HG03378 (cell line): ENCODE data around the gene PEX14.
"Not testable (repeated sequence)": the region's sequence is repeated elsewhere in the genome, so short reads cannot be mapped to it uniquely, and the experiment has no call there.

Experiments
- ATAC-seq: cut with Tn5 transposase; IDR thresholded peaks from one replicate; pipeline ENCODE4 v1.9.1; 2021; ENCODE audit warnings: mild to moderate bottlenecking, moderate library complexity; ENCODE audit not compliant: unreplicated experiment

Gene PEX14

DNA sequence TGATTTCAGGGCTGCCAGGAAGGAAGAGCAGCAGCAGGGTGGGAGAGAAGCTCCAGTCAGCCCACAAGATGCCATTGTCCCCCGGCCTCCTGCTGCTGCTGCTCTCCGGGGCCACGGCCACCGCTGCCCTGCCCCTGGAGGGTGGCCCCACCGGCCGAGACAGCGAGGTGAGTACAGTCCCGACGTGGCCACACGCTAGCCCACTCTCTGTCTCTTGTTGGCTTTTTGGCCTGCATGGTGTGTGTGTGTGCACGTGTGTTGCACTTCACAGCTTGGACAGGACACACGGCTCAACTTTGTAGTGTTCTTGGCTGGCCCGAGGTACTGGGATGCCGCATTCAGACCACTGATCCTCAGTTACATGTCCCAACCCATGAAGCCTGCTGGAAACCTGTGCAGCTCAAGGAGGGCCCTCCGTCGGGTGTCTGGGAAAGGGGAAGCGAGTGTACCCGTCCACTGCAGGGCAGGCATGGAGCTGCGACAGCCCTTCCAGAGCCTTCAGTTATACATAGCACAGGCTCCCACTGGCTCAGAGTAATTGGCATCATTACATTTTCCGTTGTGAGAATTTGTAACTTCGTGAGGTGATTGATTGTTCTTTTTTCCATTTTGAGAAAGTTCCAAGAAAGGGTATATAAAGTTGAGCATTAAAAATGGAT, 24.5 kb upstream of the PEX14 start:
- ATAC-seq: no peak

DNA sequence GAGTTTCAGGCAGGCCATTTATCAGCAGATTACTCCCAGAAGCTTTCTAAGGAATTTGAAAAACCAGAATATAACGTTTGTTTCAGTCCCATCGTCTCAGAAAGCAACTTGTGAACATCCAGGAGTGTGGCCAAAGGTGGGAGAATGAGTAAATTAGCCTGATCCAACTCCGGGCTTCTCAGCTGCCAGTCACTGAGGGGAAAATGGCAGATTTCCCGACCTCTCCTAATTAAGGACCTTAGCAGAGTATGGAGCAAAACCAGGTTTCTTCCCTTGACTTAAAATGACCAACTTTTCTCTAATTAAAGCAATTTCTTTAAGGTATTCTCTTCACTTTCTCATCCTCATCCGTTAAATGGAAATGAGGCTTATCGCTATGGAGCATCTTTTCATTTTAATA, 23.9 kb upstream of the PEX14 start:
- no peak for ATAC-seq

DNA sequence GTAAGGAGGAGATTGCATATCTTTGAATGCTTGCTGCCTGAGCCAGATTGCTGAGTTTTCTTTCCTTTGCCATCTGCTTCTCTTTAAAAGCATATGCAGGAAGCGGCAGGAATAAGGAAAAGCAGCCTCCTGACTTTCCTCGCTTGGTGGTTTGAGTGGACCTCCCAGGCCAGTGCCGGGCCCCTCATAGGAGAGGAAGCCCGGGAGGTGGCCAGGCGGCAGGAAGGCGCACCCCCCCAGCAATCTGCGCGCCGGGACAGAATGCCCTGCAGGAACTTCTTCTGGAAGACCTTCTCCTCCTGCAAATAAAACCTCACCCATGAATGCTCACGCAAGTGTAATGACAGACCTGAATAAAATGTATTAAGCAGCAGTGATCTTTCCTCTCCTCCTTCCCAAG, 23.5 kb upstream of the PEX14 start:
- no peak for ATAC-seq

DNA sequence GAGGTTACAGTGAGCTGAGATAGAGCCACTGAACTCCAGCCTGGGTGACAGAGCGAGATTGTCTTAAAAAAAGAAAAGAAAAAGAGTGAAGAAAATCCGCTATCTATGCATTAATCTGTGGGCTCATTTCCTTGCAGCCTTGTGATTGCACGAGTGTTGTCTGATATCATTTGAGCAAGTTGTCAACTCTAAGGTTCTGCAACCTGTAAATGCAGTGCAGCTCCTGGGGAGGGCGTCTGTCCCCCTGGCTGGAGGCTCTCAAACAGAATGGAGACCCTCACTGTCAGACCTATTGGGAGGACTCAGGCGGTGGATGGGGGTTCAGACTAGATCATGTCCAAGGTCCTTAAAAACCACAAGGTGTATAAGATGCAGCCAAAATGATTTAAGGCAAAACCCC, 18.7 kb upstream of the PEX14 start:
- ATAC-seq: no peak

DNA sequence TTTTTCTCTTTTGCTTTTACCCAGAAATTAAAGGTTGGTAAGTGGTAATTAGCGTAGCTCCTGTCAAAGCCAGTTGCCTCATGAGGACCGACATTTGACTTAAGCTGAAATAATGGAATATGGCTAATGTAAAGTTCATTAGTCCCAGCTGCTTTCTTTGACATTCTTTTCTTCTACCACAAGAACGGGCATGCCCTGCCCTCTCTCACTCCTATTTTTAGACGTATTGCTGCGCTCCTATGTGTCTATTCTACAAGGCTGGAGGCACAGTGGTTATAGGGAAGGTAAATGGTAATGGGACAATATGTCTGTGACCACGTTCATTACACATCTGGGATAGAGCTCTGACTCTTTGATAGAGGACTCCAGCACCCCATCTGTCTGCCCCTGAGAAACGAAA, 18.1 kb upstream of the PEX14 start:
- no peak for ATAC-seq

DNA sequence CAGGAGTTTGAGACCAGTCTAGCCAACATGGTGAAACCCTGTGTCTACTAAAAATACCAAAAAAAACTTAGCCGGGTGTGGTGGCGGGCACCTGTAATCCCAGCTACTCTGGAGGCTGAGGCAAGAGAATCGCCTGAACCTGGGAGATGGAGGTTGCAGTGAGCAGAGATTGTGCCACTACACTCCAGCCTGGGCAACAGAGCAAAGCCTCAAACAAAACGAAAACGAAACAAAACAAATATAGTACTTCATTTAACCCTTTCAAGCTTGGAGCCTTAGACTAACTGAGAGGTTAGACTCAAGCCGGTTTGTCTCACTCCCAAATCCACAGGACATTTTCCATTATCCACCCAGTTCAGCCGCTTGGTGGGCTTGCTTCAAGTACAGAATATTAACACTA, 17.3 kb upstream of the PEX14 start:
- not testable (repeated sequence) for ATAC-seq

DNA sequence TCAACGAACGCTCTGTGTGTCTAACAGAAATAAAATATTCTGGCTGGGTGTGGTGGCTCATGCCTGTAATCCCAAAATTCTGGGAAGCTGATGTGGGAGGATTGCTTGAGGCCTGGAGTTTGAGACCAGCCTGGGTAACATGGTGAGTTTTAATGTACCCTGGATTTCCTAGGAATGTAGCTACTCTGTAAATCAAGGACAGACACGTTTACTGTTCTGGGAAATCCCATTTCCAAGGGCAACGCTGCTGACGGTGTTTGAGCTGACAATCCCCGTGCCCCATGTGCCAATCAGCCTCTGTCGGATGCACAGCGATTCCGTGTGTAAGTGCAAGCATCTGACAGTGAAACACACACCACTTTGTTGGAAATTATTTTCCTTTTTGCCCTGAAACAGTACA, 16.9 kb upstream of the PEX14 start:
- no peak for ATAC-seq

DNA sequence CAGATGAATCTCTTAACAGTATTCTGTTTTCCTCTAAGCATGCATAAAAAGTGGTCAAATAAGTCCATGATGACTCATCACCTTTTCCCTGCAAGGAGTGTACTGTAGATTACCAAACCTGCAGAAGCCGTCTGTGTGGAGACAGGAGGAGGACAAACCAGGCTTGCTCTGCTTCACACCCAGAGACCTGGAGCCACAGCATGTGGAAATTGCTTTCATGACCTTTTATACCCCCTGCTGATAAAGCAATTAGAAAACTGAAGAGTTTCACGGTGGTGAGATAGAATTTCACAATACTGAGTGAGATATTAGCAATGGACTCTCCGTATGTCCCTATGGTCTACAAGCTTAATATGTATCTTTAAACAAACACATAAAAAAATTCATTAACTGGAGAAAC, 15.6 kb upstream of the PEX14 start:
- ATAC-seq: no peak

DNA sequence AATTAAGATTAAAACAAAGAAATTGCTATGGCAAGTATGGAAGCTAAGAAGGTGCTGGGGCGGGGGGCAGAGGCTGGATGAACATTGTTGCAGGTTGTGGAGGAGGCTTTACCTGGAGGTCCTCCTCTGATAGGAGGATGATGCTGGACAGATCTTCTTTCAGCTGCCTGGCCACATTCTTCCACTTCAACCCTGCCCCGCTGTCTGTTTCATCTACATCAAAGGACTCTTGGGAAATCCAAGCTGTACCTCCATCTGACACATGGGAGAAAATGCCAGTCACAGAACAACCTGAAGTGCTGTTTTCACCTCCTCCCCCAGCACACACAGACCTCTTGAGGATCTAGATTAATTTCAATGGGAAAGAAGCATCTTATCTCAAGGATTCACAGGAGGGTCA, 7.7 kb upstream of the PEX14 start:
- ATAC-seq: no peak

DNA sequence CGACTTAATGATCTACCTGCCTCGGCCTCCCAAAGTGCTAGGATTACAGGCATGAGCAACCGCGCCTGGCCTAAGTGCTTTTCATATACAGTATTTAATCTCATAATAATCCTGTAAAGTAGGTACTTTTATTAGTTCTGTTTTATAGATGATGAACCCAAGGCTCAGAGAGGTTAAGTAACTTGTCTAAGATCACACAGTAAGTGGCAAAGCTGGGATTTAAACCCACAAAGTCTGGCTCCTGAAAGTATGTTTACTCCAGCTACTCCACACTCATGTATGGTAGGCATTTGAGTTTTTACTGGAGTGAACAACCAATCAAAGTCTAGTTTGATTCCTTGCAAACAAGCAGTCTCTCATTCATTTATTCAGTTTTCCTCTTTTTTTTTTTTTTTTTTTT, 4.7 kb upstream of the PEX14 start:
- no peak for ATAC-seq

DNA sequence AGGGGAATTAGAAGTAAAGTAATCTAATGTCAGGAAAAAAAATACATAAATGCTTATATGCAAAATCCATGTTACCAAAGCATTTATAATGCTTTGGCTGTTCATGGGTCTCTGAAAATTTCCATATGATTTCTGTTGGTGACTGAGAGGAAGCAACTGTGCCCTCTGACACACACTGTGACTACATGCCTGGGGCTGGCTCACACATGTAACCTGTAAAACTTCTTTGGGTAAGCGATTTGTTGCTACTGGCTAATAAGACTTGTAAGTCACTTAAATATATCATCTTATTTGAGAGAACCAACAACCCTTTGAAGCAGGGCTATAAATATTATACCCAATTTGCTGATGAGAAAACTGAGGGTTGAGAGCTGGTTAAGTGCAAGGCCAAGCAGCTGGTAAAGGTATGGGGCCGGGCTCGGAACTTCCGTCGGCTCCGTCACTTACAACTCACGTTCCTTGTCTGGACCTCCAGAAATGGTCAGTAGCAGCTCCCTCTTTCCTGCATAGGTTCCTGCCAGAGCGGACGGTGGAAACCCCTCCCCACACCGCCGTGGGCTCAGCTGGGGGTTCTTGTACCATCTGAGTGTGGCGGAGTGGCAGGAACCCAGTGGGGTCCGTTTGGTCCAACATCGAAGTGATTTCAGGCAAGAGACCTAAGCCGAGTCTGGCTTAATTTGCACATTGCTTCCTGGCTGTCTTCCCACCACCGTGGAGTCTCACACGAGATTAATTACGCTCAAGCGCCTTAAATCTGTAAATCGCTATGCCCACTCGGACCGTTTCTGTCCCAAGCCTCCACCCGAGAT, 3.1 kb upstream of the PEX14 start:
- ATAC-seq: no peak

DNA sequence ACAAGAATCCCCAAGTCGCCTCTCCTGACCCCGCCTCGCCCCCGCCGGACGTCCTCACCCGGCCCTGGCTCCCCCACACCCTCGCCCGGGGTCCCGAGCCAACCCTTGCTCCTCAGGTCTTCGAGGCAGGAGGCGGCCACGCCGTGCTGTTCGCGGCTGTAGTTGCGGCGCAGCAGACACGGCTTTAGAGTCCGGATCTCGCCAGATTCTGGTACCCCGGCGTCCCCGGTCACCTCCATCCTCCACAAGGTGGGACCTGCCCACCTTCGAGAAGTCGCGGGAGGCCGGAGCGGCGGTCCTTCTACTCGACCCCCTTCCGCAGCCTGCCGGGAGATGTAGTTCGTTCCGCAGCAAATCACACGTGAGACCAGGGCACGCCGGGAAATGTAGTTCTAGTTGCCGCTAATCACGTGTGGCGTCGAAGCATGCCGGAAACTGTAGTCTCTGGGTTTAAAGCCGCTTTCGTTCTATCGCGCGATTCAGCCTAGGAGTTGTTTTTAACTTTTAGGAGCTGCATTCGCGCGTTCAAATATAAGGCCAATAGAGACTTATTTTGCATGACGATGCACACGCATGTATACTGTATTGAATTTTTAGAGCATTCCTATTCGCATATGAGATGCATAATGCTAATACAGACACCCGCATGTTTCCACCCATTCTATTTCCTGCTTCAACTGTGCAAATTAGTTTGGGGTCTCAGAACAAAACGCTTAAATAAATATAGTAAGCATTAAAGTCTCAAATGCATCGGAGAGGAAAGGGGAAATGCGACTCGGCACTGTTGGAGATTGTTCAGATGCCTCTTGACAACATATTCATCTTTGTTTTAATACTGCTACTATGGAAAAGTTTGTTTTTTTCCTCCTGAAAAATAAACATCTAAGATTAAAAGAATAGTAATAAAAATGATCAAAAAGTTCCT, 2.3 kb upstream of the PEX14 start, which contains the start of gene DFFA:
Gene DFFA, minus strand, starts transcription at position 310 of the 925 bp plus-strand sequence. Its CDS starts 71 bp downstream, at position 239.
- peak; percentile 76 for ATAC-seq

DNA sequence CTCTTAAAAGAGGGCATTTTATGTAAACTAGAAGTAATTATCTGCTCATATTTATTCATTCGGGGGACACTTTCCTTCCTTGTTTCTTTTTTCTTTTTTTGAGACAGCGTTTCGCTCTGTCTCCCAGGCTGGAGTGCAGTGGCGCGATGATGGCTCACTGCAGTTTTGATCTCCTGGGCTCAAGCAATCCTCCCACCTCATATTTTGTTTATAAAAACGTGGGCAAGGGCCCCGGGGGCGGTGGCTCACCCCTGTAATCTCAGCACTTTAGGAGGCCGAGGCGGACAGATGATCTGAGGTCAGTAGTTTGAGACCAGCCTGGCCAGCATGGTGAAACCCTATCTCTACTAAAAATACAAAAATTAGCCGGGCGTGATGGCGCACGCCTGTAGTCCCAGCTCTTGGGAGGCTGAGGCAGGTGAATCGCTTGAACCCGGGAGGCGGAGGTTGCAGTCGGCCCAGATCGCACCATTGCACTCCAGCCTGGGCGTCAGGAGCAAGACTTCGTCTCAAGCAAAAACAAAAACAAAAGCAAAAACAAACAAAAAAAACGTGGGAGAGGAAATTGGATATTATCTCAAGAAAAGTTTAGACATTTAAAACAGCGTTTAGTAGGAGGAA, 1.5 kb upstream of the PEX14 start:
- ATAC-seq: no peak

DNA sequence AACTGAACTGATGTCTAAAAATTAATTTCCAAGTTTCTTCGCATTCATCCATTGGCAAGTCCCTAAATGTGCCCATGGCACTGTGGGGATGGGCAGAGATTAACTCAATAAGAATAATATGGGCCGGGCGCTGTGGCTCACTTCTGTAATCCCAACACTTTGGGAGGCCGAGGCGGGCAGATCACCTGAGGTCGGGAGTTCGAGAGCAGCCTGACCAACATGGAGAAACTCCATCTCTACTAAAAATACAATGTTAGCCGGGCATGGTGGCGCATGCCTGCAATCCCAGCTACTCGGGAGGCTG, 489 bp upstream of the PEX14 start:
- not testable (repeated sequence) for ATAC-seq

DNA sequence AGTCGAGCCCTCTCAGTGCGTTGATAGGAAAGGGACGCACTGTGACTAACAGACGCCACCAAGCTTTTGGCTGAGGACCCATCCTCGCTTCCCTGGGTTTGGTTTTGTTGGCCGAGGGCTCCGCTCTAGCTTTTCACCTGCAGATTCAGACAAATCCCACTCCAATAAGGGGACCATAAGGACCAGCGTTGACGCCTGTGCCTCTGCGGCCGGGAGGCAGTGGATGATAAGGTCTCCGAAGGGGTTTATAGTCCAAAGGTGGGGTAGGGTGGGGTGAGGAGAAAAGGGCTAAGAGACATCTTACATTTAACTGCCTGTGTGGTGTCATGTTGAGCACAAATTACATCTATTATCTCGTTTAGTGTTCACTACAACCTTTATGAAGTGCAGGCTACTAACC, 760 bp downstream of the PEX14 start:
- peak; percentile 2 for ATAC-seq

DNA sequence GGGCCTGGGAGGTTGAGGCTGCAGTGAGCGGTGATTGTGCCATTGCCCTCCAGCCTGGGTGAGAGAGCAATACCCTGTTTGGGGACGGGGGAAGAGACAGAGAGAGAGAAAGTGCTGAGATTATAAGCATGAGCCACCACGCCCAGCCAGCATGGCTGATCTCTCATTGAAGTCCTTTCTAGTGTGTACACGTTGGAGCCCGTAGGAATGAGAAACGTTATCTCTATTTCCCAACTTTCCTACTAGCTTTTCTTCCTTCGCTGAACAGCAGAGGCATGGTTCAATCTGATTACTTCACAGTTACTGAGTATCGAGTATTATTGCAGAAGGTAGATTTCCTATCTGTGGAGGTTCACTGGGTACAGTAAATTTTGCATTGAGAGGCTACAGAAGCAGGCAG, 4.5 kb downstream of the PEX14 start:
- ATAC-seq: no peak

DNA sequence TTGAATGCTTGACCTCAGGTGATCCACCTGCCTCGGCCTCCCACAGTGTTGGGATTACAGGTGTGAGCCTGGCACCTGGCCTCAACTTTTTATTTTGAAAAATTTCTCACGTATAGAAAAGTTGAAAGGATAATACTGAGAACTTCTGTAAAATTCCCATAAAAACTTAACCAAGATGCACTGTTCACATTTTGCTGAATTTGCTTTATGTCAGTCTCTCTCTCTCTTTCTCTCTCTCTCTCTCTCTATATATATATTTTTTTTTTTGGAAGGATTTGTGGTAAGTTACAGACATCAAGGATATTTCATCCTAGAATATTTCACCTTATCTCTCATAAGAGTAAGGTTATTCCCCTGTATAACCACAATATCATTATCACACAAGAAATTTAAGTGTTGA, 5.9 kb downstream of the PEX14 start:
- no peak for ATAC-seq

DNA sequence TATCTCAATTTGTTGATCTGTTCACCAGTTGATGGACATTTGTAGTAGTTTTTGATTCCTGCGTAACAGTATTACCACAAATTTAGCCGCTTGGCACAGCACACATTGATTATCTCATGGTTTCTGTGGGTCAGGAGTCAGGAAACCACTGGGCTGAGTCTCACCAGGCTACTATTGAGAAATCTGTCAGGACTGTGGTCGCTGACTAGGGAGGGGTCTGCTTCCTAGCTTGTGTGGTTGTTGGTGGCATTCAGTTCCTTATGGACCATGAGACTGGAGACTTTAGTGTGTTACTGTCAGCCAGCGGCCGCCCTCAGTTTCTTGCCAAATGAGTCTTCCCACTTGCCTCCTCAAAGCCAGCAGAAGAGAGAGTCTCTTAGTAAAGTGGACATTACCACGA, 9.8 kb downstream of the PEX14 start:
- no peak for ATAC-seq

DNA sequence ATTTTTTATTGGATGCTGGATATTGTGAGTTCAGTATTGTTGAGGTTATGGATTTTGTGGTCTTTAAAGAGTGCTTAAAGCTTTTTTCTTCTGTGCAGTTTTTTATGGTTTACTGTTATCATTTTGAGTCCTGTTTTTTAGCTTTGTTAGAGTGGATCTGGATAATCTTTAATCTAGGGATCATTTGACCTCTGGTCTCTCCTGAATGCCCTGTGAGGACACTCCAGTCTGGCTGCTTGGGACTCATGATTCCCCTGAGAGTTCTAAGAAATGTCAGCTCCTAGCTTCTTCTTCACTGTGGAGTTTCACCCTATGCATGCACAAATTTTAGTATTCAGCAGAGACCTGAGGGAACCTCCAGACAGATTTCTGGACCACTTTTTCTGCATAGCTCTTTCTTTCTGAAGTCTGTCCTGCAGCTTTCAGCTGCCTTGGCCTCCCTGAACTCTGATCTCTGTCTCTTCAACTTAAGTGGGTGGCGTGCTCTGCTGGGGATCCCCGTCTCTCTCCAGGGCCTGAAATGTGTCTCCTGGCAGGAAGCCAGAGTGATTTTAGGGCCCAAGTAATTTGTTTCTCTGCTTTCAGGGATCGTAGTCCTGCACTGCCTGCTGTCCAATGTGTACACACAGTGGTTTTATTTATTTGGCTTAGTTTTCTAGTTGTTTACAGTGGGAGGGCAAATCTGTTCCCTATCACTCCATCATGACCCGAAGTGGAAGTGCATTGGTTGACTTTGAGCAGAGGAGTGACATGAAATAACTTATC, 14.7 kb downstream of the PEX14 start:
- no peak for ATAC-seq

DNA sequence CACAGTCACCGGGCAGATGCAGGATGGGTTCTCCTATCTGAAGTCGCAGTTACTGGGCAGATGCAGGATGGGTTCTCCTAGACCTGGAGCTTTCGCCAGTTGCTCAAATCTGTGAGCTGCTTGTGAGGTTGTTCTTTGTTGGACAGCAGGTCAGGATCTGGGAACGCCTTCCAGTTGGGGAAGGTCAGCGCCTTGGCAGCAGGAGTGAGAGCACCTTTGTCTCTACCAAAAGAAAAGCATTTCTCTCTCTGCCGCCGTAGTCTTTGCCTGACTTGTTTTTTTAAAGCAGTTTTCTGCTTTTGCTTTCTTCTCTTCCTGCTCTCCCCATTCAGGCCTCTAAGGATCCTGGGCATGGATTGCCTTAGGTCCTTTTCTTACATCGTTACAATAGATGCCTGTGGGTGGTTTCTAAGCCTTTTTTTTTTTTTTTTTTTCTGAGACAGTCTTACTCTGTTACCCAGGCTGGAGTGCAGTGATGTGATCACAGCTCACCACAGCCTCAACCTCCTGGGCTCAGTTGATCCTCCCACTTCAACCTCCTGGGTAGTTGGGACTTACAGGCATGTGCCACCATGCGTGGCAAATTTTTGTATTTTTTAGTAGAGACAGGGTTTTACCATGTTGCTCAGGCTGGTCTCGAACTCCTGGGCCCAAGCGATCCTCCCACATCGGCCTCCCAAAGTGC, 15.7 kb downstream of the PEX14 start:
- ATAC-seq: no peak
